Hematopoietic multipotent progenitor cell treated with erythropoietin and hydrocortisone succinate and interleukin-3 and kit ligand, for 8 days (in vitro differentiated cells): ENCODE results near the gene GPRC5A.
"Not testable (repeated sequence)": the region's sequence is repeated elsewhere in the genome, so short reads cannot be mapped to it uniquely, and the experiment has no call there.

Source experiments
- DNase-seq: peaks from one replicate; pipeline ENCODE4 v3.0.0-alpha.2; 2015

The GPRC5A gene, protein sequence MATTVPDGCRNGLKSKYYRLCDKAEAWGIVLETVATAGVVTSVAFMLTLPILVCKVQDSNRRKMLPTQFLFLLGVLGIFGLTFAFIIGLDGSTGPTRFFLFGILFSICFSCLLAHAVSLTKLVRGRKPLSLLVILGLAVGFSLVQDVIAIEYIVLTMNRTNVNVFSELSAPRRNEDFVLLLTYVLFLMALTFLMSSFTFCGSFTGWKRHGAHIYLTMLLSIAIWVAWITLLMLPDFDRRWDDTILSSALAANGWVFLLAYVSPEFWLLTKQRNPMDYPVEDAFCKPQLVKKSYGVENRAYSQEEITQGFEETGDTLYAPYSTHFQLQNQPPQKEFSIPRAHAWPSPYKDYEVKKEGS

DNA sequence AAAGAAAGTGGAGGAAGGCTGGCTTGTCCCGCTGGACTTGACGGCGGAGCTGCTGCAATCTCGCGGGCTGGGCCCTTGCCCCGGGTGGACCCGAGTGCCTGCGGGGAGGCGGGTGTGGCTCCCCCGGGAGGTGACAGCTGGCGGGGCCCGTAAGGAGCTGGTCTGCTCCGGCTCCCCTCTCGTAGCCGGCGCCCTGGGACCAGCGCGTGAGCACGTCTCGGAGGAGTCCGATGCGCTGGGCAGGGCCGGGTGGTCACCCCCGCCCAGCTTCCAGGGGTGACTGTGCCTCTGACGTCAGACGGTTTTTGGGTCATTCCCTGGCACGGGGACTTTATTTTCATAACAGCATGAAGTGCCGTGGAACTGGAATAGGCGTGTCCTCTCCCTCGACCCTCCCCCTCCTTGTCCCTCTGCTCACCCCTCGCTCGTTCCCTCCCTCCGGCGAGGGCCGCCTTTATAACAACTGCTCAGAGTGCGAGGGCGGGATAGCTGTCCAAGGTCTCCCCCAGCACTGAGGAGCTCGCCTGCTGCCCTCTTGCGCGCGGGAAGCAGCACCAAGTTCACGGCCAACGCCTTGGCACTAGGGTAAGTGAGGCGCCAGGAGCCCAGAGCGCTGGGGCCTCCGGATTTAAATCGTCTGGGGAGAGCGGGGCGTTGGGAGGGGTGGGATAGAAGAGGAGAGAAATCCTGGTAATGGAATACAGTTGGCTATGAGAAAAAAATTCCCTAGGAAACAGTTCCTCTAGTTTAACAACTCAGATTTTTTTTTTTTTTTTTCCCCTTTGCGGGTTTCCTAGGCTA is at the start of gene GPRC5A:
Gene GPRC5A, plus strand, starts transcription at position 483 of the 801 bp plus-strand sequence. CDS start 16,688 bp downstream, outside the sequence.
- DNase-seq = peak; percentile 27

DNA sequence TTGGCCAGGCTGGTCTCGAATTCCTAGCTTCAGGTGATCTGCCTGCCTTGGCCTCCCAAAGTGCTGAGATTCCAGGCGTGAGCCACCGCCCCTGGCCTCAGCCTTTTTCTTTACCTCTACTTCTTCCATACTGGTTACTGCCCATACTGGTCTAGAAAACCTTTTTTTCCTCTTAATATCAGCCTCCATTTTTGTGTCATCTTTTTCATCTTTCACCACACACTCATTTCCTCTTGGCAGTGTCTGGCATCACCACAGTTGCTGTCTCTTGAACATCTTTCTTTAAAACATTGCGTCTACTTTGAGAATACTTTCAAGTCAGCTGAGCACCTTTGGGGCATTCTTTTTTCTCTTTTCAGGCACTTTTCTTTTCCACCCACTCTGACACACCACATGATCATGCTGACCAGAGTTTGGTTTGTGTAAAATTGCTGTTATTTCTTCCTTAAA is 45.5 kb upstream of the GPRC5A start:
- no peak for DNase-seq

DNA sequence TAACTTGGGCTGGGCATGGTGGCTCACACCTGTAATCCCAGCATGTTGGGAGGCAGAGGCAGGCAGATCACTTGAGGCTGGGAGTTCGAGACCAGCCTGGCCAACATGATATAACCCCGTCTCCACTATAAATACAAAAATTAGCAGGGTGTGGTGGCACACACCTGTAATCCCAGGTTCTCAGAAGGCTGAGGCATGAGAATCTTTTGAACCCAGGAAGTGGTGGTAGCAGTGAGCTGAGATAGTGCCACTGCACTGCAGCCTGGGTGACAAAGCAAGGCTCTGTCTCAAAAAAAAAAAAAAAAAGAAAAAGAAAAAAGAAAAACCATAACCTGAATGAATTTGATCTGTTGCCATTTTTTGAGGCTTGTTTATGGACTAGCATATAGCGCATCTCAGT is 44.6 kb upstream of the GPRC5A start:
- not testable (repeated sequence) for DNase-seq

DNA sequence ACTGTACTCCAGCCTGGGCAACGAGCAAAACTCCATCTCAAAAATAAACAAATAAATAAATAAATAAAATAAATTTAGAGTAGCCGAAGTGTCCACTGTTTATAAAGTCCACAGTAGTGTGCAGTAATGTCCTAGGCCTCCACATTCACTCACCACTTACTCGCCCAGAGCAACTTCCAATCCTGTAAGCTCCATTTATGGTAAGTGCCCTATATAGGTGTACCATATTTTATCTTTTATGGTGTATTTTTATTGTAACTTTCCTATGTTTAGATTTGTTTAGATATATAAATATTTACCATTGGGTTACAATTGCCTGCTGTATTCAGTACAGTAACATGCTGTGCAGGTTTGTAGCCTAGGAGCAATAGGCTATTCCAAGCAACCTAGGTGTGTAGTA is 37.9 kb upstream of the GPRC5A start:
- DNase-seq = no peak

DNA sequence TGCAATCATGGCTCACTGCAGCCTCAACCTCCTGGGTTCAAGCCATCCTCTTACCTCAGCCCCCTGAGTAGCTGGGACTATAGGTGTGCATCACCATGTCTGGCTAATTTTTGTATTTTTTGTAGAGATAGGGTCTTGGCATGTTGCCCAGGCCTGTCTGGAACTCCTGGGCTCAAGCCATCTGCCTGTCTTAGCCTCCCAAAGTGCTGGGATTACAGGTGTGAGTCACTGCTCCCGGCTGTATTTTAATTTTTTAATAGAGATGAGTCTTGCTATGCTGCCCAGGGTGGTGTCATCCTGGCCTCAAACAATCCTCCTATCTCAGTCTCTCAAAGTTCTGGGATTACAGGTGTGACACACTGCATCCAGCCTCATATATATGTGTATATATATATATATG is 31.7 kb upstream of the GPRC5A start:
- DNase-seq = no peak

DNA sequence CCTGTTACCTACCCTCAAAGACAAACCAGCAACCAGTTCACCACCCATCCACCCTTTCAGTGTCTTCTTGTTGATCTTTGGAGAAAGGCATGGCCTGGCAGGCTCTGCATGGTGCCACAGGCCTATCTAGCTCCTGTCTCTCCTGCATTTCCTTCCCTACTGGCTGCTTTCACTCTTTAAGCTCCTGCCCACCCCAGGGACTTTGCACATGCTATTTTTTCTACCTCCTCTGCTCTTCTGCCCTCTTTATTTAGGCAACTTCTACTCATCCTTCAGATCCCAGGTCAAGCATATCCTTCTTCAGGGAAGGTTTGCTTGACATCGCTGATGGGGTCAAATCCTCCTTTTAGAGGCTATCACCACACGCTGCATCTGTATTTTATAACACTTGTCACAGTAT is 27.1 kb upstream of the GPRC5A start:
- DNase-seq = no peak

DNA sequence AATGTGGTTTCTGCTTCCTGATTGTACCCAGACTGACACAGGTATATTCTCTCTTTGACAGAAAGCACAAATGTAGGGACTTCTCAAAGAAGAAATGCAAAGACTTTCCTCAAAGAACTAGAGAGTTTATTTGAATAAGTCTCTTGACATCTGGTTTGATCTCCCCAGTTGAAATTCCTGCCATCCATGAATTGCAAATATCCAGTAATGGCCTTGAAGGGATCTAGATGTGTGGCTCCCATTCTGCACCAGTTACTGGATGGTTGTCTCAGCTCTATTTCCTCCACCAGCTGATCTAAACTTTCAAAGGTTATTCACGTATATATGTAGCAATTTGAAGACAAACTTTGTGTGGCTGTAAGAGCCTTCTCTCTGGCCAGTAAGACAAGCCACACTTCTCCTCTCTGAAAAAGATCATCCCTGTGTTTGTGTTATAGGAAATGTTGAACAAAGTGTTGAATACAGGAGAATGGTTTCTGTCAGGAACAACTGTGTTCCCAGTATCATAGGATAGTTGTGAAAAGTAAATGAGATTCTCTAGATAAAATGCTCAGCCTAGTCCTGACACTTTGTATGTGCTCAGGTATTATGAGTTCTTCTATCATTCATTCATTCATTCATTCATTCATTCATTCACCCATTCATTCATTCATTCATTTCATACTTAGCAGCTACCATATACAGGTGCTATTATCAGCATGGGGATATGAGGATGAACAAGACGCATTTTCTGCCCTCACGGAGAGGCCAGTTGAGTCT is 22.7 kb upstream of the GPRC5A start:
- DNase-seq = no peak

DNA sequence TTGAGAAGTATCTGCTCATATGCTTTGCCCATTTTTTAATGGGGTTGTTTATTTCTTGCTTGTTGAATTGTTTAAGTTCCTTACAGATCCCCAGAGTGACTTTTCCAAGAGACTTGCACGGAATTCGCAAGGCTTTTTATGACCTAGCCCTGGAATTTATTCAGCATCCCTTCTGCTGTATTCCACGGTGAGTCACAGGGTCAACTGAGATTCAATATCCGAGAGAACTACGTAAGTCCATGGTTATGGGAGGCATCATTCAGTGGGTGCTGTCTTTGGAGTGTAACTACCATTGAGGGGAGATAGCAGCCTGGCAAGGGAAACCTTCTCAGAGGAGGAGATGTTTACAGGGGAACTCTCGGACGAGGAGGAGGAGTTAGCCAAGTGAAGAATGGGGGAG is 20.9 kb upstream of the GPRC5A start:
- DNase-seq = no peak

DNA sequence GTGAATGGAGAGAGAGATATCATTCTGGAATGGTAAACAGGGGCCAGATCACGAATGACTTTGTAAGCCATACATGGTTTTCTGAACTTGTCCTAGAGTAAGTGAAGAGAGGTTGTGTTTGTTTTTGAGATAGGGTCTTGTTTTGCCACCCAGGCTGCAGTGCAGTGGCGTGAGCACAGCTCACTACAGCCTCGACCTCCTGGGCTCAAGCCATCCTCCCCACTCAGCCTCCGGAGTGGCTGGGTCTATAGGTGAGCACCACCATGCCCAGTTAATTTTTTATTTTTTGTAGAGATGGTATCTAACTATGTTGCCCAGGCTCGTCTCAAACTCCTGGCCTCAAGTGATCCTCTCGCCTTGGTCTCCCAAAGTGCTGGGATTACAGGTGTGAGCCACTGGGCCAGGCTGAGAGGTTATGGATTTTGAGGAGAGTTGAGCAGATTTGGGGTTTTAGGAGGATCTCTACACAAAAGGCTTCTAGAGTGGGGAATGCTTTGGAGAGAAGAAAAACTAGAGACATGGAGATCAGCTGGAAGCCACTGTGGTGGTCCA is 19.7 kb upstream of the GPRC5A start:
- no peak for DNase-seq

DNA sequence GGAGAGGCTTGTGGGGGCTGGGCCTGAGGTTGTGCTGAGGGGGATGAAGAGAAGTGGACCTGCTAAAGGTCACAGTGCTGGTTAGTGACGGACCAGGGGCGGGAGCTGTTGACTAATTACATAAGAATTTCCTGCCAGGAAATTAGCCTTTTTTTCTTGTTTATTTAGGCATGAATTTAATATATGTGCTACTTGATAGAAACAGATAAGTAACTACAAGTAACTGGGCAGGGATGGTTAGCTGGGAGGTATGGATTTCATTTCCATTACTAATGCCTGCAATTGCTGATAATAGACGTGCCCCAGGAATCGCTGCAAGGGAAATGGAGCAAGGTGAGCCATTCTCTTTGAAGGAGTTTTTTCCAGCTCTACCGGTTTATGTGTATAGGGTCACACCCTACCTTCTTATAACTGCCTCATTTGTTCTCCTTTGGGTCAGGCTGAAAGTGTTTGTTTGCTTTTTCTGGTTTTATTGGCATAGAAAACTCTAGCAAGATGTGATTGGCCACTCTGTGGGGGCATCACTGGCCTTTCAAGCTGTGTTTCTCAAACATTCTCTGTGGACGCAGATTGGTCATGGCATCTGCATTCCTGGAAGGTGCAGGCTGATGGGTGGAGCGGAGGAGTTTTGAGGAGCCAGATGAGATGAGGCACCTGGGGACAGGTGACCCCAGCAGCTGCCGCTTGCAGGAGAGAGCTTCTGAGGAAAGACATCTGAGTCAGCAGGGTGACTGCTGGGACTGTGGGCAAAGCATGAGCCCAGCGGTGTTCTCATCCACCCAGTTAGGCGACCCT is 19.0 kb upstream of the GPRC5A start:
- DNase-seq = no peak

DNA sequence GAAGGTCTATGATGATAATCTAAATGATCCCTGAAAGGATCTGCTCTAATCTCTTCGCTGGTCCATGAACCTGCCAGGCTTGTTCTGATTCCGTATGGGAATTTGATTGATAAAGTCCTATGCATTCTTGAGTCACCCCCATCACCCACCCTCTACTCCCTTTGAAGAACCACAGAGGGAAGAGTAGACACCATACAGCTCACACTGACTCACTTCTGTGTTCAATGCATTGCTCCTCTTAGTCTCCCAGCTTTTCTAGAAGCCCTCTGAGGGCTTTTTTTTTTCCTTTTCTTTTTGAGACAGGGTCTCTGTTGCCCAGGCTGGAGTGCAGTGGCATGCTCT is 18.5 kb upstream of the GPRC5A start:
- no peak for DNase-seq

DNA sequence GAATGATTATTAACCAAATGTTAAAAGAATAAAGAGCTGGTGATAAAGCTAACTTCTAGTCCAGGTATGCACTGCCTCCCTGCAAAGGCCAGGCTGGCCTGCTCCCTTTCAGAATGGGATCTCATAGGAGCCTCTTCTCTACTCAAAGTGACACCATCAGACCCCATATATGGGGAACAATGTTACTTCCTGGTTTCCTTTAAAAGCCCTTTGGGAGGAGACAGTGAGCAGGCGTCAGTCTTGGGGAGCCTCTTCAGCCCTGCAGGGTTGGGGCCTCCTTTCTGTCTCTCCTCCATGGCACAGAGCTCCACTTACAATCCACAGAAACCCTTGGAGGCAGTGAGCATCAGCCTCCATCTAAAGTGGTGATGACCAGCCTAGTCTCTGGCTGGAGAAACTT is 17.3 kb upstream of the GPRC5A start:
- no peak for DNase-seq

DNA sequence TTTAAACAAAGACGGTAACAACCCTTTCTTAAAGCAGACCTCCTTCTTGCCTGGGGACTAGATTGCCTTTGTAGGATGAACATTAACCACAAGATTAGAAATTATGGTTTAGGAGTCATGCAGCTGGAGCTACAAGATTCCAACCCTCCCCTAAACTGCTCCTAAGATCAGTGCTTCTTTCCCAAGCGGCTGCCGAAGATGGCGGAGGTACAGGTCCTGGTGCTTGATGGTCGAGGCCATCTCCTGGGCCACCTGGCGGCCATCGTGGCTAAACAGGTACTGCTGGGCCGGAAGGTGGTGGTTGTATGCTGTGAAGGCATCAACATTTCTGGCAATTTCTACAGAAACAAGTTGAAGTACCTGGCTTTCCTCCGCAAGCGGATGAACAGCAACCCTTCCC is 16.1 kb upstream of the GPRC5A start:
- not testable (repeated sequence) for DNase-seq

DNA sequence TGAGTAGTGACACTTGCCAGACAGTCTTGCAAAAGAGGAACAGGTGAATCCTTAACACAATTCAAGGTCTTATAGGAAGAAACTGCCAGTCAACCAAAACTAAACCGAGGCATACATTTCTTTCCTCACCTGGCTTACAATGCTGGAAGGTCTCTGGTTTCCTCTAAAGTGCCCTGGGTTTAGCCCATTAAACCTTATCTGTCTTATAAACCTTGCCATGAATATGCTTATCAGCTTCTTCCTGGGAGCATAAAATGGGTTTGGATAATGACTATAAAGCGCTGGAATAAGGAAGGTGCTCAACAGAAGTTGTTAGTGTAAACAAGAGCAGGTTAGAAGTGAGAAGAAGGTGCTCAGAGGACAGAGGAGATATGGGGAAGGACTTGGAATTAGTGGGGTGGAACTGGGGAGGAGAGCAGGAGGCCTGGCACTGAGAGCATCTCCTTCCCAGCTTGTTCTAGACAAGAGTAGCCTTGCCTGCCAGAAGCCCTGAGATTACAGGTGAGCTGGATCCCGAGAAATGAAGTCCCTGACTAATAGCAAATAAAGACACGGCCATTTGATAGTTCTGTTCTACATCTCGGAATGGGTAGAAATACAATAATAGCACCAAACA is 14.1 kb upstream of the GPRC5A start:
- DNase-seq = peak; percentile 14

DNA sequence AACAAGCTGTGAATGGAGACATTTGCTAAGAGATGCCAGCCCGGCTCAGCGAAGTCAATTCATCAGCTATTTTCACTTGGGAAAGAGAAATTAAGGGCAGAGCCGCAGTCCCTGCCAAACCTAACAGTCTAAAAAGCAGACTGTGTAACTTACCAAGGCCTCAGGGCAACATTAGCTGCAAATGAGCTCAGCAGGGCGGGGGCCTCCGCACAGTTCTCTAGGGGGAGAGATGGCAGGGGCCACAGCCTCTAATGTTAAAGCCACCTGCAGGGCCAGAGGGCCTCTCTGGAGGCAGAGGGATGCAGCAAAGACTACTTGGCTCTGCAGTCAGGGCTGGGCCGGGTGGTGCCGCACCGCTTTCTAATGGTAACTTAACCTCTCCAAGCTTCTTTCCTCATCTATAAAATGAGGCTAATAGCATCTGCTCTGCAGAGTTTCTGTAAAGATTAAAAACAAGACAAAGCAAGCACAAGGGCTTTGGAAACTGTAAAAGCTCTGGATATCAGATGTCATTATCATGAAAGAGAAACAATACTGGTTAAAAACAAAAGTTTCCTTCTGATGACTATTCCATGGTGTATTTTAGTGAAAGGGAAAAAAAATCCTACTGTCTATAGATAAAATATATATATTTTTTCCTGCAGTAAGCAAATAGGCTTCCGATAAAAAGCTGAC is 13.4 kb upstream of the GPRC5A start:
- DNase-seq = no peak

DNA sequence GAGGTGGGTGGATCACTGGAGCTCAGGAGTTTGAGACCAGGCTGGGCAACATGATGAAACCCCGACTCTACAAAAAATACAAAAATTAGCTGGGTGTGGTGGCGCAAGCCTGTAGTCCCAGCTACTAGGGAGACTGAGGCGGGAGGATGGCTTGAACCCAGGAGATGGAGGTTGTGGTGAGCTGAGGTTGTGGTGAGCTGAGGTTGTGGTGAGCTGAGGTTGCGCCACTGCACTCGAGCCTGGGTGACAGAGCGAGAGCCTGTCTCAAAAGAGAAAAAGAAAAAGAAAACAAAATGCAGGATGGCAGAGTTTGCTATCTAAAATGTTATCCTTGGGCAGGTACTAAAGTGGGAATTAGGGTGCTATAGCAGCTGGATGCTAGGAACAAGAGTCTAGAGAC is 10.8 kb upstream of the GPRC5A start:
- DNase-seq = no peak

DNA sequence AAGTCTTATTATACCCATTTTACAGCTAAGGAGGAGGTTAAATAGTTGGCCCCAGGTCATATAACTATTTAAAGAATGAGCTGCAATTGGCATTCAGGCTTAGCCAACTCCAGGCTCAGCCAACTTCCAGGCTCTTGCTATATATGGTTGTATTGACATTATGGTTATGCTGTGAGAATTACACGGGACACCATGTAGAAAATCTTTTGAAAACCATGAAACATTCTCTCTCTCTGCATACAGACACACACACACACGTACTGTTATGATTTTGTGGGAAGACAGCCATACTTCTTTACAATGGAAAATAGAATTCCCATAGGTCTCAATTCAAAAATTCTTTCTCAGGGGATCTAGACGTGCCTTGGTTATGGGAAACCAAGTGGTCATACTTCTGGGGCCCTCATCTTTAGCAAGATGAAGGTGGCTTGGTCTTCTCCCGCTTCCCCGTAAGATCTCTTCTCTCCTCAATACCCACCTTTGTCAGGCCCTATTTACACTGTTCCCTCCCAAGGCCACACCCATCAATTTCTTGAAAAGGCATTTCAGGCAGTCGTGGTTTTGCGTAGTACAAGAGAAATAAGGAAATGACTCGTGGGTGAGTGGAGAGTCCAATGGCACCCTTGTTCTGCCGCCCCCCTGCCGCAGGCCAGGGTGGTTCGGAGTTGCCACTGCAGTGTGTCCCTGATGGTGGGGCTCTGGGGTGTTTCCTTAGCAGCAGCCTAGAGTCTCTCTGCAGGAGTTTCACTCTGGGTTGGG is 10.0 kb upstream of the GPRC5A start:
- DNase-seq = no peak

DNA sequence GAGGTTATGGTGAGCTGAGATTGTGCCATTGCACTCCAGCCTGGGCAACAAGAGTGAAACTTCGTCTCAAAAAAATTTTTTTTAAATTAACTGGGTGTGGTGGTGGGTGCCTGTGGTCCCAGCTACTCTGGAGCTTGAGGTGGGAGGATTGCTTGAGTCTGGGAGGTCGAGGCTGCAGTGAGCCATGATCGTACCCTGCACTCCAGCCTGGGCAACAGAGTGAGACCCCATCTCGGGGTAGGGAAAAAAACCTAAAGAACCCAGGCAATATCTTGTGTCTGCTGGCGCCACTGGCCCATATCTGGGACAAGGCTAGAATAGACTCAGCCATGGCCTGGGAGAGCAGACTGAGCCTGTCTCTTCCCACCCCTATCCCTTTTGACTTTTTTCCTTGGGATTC is 9.1 kb upstream of the GPRC5A start:
- no peak for DNase-seq

DNA sequence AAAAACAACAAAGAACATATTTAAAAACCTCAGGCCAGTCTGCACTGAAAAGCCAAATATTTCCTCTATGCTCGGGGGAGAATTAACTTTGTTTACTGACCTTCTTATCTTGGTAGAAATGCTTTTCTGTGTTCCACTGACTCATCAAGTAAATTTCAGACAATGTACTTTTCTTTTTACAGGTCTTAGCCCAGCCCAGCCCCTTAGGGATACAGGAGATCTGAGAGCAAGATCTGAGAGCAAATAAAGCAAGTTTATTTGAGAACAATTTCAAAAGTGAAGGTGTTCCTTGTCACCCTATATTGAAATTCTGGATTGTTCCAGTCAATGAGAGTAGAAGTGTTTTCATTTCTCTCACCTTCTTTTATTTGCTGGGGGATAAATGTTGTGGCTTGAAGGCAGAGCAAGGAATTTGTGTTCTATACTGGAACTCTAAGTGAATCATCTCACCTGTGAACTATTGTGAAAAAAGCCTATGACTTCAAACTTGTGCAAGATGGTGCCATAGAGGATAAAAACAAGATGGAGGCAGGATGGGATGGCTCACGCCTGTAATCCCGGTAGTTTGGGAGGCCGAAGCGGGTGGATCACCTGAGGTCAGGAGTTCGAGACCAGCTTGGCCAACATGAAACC is 7.9 kb upstream of the GPRC5A start:
- DNase-seq = no peak
